NCI-H146 treated with DMSO at 0.1 percent for 48 hours (cell line): ENCODE data around the gene GARIN5A.

Experiments
- DNase-seq: peaks from one replicate; lab custom pipeline; 2025; ENCODE audit not compliant: unreplicated experiment; lab: John Stamatoyannopoulos, UW

GARIN5A gene

DNA sequence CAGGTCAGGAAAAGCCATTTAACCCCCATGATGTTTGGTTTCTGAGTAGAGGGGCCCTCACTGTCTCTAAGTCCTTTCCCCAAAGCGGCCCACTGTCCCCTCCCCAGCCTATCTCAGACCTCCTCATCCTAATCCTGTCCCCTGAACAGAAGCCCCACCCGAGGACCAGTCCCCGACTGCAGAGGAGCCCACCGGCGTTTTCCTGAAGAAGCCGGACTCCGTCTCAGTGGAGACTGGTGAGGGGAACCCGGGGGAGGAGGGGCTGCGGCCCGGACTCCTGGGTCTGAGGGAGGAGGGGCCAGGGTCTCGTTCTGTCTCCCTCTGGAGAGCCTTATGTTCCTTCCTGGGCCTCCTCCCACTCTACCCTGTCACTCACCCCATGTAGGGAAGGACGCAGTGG lies 41.0 kb downstream of the GARIN5A start:
- DNase-seq: no peak

DNA sequence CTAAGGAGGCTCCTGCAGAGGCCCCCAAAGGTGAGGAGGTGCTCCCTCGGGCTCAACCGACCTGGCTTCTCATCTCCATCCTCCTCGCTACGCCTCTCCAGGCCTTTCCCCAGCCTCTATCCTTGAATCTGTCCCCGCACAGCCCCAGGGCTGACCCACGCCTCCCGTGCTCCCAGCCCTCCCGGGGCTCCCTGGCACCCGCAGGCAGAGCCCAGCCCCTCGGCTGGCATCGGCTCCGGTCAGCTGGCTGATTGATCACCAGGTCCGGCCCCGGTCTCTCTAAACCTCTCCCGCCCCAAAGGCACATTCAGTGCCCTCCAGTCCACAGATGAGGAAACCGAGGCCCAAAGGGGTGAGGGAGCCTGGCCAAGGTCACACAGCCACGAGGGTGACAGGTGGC lies 41.4 kb downstream of the GARIN5A start:
- DNase-seq: no peak

DNA sequence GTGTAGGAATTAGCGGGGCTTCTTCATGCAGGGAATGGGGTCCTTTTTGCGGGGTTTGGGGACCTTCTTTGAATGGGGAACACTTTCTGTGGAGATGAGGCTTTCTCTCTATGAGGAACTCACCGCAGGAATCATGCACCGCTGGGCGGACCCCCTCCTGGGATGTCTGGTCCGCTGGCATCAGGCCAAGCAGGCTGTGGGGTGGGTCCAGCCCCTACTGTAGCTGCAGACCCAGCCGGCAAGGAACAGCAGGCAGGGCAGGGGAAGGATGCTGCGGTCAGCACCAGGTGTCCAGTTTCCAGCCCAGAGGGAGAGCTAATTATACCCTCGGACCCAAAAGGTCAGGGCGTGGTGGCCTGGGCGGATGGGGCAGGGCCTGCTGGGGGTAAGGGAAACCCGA lies 42.1 kb downstream of the GARIN5A start:
- DNase-seq: peak; percentile 87

DNA sequence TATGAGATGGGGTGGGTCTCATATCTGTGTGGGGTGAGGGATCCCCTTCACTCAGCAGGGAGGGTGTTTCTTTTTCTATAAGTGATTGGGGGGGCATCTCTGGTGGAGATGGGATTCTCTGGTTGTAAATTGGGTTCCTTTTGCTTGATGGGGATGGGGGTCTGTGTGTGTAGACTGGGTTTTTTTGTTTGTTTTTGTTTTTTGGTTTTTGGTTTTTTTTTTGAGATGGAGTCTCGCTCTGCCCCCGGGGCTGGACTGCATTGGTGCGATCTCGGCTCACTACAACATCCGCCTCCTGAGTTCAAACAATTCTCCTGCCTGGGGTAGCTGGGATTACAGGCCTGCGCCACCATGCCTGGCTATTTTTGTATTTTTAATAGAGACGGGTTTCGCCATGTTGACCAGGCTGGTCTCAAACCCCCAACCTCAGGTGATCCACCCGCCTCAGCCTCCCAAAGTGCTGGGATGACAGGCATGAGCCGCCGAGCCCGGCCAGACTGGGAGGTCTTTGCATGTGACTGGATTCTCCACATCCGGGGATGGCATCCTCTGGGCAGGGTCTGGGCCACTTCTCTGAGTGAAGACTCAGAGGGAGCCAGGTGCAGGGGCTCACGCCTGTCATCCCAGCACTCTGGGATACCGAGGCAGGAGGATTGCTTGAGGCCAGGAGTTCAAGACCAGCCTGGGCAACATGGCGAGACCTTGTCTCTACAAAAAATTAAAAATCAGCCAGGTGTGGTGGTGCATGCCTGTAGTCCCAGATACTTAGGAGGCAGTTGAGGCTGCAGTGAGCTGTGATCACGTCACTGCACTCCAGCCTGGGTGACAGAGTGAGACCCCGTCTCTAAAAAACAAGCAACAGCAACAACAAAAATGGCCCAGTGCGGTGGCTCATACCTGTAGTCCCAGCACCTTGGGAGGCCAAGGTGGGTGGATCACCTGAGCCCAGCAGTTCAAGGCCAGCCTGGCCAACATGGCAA lies 43.2 kb downstream of the GARIN5A start:
- no peak for DNase-seq

DNA sequence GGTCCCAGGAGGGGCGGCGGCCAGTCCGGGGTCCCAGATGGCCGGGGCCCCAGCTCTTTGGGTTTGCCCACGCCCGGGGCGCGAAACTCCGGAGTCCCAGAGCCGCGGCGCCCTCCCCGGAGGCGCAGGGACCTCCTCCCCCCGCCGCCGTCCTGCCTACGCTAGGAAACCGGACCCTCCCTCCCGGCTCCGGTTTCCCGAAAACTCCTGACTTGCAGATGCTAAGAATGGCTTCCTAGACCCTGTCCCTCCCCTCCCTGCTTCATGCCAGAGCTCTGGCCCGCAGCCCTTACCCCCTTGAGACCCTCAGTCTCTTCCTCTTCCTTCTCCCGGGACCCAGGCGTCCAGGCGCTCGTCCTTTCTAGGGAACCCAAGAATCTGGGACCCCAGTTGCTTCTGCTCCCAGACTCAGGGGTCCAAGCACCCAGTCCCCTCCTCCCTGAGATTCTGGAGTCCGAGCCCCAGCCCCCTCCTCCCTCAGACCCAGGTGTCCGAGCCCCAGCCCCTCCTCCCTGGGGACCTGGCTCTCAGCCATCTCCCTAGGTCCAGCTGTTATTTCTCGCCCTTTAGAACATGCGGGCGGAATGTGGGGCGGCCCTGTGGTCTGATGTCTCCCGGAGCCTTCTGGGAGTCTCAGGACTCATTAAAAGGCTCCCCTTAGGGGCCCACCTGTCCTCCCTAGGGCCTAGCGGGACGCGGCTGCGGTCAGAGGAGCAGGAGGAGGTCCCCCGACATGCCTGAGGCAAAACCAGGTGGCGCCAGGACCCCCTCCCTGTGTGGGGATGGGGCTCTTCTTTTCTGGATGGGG lies 44.2 kb downstream of the GARIN5A start, which contains the start of gene MYBPC2:
MYBPC2 (plus strand) TSS at position 672 of the 808 bp plus-strand sequence; CDS start at position 734, 62 bp downstream.
- peak; percentile 61 for DNase-seq

DNA sequence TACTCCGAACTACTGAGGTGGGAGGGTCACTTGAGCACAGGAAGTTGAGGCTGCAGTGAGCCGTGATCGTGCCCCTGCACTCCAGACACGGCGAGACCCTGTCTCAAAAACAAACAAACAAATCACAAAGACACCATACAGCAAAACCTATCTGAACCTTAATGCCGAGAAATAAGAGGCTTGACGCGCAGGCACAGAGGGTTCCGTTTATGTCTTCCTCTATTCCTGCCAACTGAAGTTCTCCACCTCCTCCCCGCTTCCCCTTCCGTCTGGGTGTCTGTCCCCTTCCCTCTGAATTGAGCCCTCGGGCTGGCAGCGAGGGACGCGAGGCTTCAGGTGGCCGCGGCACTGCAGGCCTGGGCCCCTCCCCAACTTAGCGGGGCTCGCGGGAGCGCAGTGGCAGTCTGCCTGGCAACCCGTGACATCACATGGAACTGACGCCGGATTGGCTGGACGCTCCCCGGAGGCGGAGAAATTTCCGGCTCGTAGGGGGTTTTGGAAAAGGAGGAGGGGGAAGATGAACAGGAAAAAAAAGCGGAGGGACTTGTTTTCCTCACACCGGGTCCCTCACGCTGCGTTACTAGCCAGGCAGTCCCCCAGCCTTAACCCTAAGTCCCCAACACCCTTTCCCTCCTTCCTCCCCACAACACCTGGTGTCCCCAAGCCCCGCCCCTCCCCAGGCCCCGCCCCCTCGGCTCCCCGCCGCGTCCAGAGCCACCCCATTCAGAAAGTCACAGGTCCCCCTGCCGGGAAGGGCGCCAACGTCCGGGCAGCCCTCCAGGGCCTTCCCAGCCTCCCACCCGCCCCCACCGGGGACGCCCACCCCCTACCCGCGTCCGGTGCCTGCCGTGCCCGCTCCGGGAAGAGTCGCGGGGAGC lies 45.1 kb downstream of the GARIN5A start:
- DNase-seq: peak; percentile 64

DNA sequence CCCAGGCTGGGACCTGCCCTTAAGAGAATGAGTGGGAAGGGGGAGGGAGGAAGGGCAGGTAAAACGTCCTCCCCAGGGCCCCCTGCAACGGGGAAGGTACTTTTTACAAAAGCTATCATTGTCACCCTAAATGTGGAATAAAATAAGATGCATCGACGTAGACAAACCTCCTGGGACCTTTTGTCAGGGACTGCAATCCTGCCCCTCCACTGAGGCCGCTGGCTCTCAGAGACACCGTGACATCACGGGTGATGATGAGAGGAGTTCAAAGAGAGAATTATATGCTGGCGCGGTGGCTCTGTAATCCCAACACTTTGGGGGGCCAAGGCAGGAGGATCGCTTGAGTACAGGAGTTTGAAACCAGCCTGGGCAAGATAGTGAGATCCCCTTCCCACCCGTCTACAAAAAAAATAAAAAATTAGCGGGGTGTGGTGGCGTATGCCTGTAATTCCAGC lies 45.7 kb downstream of the GARIN5A start:
- no peak for DNase-seq

DNA sequence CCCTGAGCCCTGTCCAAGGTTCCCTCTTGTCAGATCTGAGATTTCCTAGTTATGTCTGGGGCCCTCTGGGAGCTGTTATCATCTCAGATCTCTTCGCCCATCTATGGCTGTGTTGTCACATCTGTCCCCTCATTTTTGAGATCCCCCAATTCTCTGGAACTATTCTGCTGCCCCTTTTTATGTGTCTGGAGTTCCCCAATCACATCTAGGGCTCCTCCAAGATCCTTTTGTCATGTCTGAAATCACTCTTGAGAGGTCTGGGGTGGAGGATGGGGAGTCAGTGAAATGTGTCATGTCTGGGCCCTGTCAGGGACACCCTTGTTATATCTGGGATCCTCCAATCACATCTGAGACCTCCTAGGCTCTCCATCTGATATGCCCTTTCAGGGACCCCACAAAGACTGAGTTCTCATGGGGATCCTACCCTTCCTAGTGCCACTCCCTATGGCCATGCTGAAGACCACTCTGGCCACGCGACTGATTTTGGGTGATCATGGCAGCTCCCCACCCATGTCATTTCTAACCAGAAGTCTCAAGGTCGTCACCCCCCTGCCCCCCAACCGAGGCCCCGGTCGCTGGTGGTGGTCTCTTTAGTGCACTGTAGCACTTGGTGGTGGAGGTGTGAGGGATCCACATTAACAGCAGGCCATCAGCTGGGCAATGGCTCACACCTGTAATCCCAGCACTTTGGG lies 47.7 kb downstream of the GARIN5A start:
- DNase-seq: no peak

DNA sequence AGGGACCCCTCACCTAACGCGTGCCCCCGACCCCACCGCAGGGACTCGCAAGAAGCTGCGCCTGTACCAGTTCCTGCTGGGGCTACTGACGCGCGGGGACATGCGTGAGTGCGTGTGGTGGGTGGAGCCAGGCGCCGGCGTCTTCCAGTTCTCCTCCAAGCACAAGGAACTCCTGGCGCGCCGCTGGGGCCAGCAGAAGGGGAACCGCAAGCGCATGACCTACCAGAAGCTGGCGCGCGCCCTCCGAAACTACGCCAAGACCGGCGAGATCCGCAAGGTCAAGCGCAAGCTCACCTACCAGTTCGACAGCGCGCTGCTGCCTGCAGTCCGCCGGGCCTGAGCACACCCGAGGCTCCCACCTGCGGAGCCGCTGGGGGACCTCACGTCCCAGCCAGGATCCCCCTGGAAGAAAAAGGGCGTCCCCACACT lies 48.6 kb downstream of the GARIN5A start:
- no peak for DNase-seq

DNA sequence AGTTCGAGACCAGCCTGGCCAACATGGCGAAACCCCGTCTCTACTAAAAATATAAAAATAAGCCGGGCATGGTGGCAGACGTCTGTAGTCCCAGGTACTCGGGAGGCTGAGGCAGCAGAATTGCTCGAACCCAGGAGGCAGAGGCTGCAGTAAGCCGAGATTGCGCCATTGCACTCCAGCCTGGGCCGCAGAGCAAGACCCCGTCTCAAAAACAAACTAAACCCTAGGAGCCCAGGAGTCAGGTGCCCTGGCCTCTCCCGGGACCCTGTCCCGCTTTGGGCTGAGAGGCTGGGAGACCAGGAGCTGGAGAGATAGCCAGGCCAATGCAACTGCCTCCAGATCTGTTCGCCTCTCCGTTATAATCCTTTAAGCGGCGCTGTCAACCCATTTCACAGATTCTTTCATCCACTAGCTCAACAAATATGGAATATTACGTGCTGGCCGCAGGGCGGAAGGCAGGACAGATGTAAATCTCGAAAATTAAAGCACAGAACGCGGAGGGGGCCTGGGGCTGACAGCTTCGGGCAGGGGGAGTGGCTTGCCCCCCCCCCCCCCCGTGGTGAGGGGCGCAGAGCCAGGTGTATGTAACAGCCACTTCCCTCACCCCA lies 49.2 kb downstream of the GARIN5A start:
- DNase-seq: no peak

DNA sequence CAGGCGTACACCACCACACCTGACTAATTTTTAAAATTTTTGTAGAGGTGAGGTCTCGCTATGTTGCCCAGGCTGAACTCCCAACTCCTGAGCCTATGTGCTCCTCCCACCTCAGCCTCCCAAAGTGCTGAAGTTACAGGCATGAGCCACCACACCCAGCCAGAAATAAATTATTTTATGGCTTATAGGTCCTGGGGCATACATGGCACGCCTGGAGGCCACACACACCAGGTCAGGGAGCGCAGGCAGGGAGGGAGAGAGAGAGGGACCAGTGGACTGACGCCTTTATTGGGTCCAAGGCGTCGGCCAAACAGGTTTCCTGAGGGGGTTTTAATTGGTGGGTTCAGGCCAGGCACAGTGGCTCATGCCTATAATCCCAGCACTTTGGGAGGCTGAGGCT lies 51.1 kb downstream of the GARIN5A start:
- DNase-seq: no peak

DNA sequence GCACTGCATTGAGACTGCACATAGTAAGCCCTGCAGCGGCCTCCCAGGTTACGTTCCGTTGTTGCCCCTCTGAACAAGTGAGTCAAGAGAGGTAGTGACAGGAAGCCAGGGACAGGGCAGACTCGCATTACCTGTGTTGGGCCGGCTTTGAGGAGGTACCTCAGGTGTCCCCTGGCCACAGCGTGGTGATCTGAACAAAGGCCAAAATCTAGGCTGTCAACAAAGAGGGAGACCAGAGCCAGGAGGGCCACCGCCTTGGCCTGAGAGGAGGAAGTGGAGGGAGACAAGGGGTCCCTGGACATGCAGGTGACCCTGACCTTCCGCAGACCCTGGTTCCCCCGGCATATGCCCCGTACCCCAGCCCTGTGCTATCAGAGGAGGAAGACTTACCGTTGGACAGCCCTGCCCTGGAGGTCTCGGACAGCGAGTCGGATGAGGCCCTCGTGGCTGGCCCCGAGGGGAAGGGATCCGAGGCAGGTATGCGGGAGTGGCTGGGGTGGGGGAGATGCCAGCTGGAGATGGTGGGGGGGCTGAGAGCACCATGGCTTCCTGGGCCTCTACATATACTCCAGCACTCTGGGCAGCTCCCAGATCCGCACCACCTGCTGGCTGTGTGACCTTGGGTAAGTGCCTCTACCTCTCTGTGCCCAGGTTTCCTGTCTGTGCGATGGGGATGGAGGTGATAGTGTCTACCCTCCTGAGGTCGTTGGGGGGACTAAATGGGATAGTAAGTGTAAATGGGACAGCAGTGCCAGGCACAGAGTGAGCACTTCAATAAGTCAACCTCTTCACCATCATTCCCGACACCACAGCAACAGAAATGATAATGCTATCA lies 53.2 kb downstream of the GARIN5A start:
- no peak for DNase-seq

DNA sequence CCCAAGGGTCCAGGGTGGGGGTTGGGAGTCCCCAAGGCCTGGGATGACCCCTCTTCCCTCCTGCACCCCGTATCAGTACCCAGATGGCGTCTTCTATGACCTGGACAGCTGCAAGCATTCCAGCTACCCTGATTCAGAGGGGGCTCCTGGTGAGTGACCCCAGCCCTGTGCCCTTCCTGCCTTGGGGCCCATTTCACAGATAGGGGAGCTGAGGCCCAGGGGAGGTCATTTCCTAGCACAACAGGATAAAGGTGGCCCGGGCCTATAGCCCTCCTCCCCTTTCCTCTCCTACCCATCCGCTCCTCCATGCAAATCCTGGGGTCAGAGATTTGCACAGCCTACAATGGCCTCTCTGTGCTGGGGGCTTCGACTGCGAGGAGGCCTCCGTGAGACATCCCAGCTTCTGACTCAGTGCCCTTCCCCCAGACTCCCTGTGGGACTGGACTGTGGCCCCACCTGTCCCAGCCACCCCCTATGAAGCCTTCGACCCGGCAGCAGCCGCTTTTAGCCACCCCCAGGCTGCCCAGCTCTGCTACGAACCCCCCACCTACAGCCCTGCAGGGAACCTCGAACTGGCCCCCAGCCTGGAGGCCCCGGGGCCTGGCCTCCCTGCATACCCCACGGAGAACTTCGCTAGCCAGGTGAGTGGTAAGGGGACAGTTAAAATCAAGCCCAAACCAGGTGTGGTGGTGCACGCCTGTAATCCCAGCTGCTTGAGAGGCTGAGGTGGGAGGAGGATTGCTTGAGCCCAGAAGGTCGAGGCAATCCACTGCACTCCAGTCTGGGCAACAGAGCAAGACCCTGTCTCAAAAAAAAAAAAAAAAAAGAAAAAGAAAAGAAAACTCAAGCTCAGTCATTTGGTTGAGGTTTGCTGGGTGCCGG lies 54.0 kb downstream of the GARIN5A start:
- DNase-seq: no peak

DNA sequence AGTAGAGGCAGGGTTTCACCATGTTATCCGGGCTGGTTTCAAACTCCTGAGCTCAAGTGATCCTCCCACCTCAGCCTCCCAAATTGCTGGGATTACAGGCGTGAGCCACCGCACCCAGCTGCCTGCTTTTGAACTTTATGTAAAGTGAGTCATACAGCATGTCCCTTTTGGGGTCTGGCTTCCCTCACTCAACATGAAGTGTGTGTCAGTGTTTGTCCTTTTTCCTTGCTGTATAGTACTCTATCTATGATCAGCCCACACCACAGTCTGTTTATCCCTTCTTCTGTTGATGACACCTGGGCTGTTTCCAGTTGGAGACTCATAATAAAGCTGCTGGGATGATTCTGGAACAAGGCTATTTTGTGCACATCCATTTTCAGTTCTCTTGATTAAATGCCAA lies 55.8 kb downstream of the GARIN5A start:
- DNase-seq: no peak

DNA sequence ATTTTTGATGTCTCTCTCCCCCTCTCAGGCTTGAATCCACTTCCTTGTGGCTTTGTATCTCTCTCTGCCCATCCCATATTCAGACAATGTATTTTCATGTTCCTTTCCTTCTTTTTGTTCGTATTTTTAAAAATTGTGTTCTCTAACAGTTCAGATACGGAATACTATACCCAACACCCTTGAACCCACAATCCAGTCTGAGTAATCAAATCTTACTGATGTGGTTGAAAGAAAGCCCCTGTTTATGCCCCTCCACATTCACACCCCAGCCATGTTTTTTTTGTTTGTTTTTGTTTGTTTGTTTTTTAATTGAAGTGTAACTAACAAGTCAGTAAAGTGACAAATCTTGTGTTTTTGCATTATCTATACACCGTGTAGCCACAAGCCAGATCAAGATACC lies 56.5 kb downstream of the GARIN5A start:
- no peak for DNase-seq

DNA sequence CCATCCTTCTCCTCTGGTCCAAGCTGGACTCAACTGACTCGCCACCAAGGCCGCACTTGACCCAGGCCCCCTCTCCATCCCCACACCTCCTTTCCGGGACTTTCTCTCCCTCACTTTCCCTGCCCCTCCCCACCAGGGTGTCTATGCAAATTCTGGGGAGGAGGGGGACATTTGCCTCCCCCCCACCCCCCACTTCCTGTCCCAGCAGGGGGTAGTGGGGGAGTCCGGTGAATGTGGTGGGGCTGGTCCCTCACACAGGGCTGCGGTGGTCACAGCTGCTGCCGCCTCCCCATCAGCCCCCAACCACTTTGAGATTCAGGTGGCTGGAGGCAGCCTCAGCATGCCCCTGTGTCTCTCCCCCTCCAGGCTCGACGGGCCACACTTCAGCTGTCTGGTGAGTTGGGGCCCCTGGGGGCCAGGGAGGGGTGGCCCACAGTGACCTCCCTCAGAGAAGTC lies 57.0 kb downstream of the GARIN5A start:
- DNase-seq: no peak

DNA sequence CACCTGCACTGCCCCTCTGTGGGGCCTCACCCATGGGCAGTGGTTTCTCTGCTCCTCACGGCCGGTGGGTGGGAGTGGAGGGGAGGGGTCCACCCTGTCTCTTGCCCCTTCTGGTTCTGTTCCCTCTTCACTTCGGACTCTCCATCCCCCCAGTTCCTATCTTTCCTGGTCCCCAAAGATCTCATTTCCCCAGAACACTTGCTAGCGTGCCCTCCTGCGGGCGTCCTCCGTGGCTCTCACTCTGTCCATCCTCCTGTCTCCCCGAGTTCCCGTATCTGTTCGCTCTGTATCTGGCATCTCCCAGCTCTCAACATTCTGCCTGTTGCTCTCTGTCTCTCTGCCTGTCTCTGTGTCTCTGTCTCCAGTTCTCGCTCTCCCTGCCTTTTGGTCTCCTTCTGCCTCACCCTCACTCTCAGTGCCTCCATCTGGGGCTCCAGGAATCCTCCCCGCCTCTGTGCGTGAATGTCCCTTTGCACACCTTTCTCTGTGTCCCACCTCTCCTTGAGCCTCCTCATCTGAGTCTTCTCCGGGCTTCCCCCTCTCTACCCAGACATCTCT lies 57.5 kb downstream of the GARIN5A start:
- DNase-seq: no peak
